ENCODE results near the gene EFL1.
A peak's percentile ranks its signal among the peaks of the same experiment; 100 is the strongest.

The EFL1 gene

DNA sequence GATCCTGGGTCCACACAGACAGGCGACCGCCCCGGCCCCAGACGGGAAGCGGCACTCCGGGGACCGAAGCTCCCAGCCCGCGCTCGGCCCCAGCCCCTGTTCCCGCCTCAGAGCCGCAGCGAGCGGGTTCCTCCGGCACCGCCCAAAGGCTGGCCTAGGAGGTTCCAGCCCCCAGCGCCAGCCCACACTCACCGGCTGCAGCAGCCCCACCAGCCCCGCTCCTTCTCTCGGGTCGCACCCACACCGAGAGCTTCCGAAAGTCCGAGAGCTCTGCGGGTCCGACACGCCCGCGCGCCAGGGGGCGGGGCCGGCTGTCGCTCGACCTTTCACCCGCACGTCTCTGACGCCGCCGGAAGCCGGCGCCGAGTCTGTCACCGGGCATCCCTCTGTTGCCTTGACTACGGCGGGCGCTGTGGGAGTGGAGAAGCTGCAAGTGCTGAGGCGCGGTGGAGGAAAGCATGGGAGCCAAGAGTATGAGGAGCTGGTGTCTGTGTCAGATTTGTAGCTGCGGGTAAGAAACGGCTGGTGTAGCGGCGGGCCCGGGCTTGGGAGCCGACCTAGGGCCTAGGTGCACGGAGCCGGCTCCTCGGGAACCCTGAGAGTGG lies at the start of gene EFL1, which contains the start of gene SAXO2 (continued):
- TF ChIP-seq ZNF677 (tag by site-specific recombination; IDR thresholded peaks at IDR 0.05) (no peak), SALL2 (tag by site-specific recombination; IDR thresholded peaks at IDR 0.05; ENCODE audit: borderline replicate concordance) (no peak), ZNF10 (tag by site-specific recombination; IDR thresholded peaks at IDR 0.05) (no peak; the same call in 1 of the 2 replicates), OVOL3 (tag by site-specific recombination; IDR thresholded peaks at IDR 0.05) (no peak), SCRT1 (tag by site-specific recombination; IDR thresholded peaks at IDR 0.05; ENCODE audit: borderline replicate concordance) (no peak), ZNF777 (tag by site-specific recombination; IDR thresholded peaks at IDR 0.05; ENCODE audit: borderline replicate concordance) (no peak), ZFP3 (tag by site-specific recombination; IDR thresholded peaks at IDR 0.05; ENCODE audit: low read depth) (no peak), ZNF211 (tag by site-specific recombination; IDR thresholded peaks at IDR 0.05; ENCODE audit: low read depth) (no peak), ZNF830 (tag by site-specific recombination; IDR thresholded peaks at IDR 0.05; ENCODE audit: low read depth) (no peak), ZNF596 (tag by site-specific recombination; IDR thresholded peaks at IDR 0.05) (no peak), ZFP69B (tag by site-specific recombination; IDR thresholded peaks at IDR 0.05) (peak; percentile 23; the same call in 1 of the 2 replicates), ZNF416 (tag by site-specific recombination; IDR thresholded peaks at IDR 0.05) (no peak), ZNF280C (tag by site-specific recombination; IDR thresholded peaks at IDR 0.05) (no peak), YY1 (tag by site-specific recombination; IDR thresholded peaks at IDR 0.05) (no peak), ATF2 (tag by site-specific recombination; IDR thresholded peaks at IDR 0.05; ENCODE audit: low read depth) (no peak), ZNF404 (tag by site-specific recombination; IDR thresholded peaks at IDR 0.05) (no peak), ZNF341 (tag by site-specific recombination; IDR thresholded peaks at IDR 0.05; ENCODE audit: low read depth) (no peak), ZNF292 (tag by site-specific recombination; IDR thresholded peaks at IDR 0.05; ENCODE audit: borderline replicate concordance, low read depth) (no peak), TRIM28 (IDR thresholded peaks at IDR 0.05; ENCODE audit: borderline replicate concordance, low read length) (no peak), ZFP37 (tag by site-specific recombination; IDR thresholded peaks at IDR 0.05) (peak; percentile 56; the same call in 1 of the 2 replicates), GLI2 (tag by site-specific recombination; IDR thresholded peaks at IDR 0.05; ENCODE audit: borderline replicate concordance, low read depth) (no peak), ZBTB8A (tag by site-specific recombination; IDR thresholded peaks at IDR 0.05) (peak; percentile 39; the same call in 1 of the 2 replicates), ZSCAN23 (tag by site-specific recombination; IDR thresholded peaks at IDR 0.05) (no peak), ZNF426 (tag by site-specific recombination; IDR thresholded peaks at IDR 0.05) (no peak), ZNF624 (tag by site-specific recombination; IDR thresholded peaks at IDR 0.05) (no peak), RBAK (tag by site-specific recombination; IDR thresholded peaks at IDR 0.05) (no peak)
- TF ChIP-seq, protein P1, sequence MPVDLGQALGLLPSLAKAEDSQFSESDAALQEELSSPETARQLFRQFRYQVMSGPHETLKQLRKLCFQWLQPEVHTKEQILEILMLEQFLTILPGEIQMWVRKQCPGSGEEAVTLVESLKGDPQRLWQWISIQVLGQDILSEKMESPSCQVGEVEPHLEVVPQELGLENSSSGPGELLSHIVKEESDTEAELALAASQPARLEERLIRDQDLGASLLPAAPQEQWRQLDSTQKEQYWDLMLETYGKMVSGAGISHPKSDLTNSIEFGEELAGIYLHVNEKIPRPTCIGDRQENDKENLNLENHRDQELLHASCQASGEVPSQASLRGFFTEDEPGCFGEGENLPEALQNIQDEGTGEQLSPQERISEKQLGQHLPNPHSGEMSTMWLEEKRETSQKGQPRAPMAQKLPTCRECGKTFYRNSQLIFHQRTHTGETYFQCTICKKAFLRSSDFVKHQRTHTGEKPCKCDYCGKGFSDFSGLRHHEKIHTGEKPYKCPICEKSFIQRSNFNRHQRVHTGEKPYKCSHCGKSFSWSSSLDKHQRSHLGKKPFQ (tag by site-specific recombination; IDR thresholded peaks at IDR 0.05) = no peak
- TF ChIP-seq, protein P2, sequence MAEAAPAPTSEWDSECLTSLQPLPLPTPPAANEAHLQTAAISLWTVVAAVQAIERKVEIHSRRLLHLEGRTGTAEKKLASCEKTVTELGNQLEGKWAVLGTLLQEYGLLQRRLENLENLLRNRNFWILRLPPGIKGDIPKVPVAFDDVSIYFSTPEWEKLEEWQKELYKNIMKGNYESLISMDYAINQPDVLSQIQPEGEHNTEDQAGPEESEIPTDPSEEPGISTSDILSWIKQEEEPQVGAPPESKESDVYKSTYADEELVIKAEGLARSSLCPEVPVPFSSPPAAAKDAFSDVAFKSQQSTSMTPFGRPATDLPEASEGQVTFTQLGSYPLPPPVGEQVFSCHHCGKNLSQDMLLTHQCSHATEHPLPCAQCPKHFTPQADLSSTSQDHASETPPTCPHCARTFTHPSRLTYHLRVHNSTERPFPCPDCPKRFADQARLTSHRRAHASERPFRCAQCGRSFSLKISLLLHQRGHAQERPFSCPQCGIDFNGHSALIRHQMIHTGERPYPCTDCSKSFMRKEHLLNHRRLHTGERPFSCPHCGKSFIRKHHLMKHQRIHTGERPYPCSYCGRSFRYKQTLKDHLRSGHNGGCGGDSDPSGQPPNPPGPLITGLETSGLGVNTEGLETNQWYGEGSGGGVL (tag by site-specific recombination; IDR thresholded peaks at IDR 0.05) = peak; percentile 68
- TF ChIP-seq, protein P3, sequence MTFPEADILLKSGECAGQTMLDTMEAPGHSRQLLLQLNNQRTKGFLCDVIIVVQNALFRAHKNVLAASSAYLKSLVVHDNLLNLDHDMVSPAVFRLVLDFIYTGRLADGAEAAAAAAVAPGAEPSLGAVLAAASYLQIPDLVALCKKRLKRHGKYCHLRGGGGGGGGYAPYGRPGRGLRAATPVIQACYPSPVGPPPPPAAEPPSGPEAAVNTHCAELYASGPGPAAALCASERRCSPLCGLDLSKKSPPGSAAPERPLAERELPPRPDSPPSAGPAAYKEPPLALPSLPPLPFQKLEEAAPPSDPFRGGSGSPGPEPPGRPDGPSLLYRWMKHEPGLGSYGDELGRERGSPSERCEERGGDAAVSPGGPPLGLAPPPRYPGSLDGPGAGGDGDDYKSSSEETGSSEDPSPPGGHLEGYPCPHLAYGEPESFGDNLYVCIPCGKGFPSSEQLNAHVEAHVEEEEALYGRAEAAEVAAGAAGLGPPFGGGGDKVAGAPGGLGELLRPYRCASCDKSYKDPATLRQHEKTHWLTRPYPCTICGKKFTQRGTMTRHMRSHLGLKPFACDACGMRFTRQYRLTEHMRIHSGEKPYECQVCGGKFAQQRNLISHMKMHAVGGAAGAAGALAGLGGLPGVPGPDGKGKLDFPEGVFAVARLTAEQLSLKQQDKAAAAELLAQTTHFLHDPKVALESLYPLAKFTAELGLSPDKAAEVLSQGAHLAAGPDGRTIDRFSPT (tag by site-specific recombination; IDR thresholded peaks at IDR 0.05) = 0 out of 2 replicates have a peak, but pooled peaks have one; percentile 31
- TF ChIP-seq, protein P4, sequence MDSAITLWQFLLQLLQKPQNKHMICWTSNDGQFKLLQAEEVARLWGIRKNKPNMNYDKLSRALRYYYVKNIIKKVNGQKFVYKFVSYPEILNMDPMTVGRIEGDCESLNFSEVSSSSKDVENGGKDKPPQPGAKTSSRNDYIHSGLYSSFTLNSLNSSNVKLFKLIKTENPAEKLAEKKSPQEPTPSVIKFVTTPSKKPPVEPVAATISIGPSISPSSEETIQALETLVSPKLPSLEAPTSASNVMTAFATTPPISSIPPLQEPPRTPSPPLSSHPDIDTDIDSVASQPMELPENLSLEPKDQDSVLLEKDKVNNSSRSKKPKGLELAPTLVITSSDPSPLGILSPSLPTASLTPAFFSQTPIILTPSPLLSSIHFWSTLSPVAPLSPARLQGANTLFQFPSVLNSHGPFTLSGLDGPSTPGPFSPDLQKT (IDR thresholded peaks at IDR 0.05; ENCODE audit: borderline replicate concordance, low read depth, low read length) = peak; percentile 52; the same call in 1 of the 2 replicates
